HL-60 (cell line): Measurements from ENCODE around the gene METTL9.

Experiments
- CTCF ChIP-seq: IDR thresholded peaks from one replicate; pipeline ENCODE4 v1.5.1; 2011; ENCODE audit warnings: low read length, control low read depth, inconsistent platforms; ENCODE audit not compliant: insufficient read depth
- POLR2AphosphoS5 ChIP-seq: IDR thresholded peaks from 2 replicates; pipeline ENCODE4 v1.6.1; 2012; ENCODE audit warnings: low read depth
- REST ChIP-seq: IDR thresholded peaks from 2 replicates; pipeline ENCODE4 v1.6.1; 2012; ENCODE audit warnings: low read depth; ENCODE audit not compliant: insufficient replicate concordance
- SPI1 ChIP-seq: IDR thresholded peaks from 2 replicates; pipeline ENCODE4 v1.6.1; 2012; ENCODE audit warnings: low read depth, mild to moderate bottlenecking, borderline replicate concordance

GRCh38 chr16:21644674-21645073, 45.3 kb downstream of the METTL9 start:
- TF ChIP-seq CTCF (no peak), SPI1 (no peak), REST (no peak), POLR2AphosphoS5 (no peak)
